Caco-2 (cell line): ENCODE measurements around the gene MTCL3.

Source experiments
- BruUV-seq: library from RNA; stranded (reverse); fragments of 400-500 nt; replicated peaks from 2 replicates; lab custom pipeline; 2021; lab: Mats Ljungman, UMichigan
- CTCF ChIA-PET: fragments of 300-600 bp; sonication (Branson Sonifier 250); formaldehyde crosslinking; loops from one replicate; lab custom pipeline; 2022; ENCODE audit warnings: antibody characterized with exemption; lab: Charles Lee
- POLR2A ChIA-PET: fragments of 300-600 bp; sonication (Branson Sonifier 250); formaldehyde crosslinking; loops from one replicate; lab custom pipeline; 2022; ENCODE audit warnings: antibody characterized with exemption; lab: Charles Lee
- DNase-seq, 2 experiments: peaks; one replicate each; pipeline versions ENCODE4 v3.0.0 to v3.0.0-alpha.2; 2020 to 2022
- H3K27me3 ChIP-seq: replicated peaks from 2 replicates; pipeline ENCODE4 v1.6.0; 2011; ENCODE audit warnings: low read length; ENCODE audit not compliant: control insufficient read depth, insufficient read depth
- H3K36me3 ChIP-seq: 2 replicates; pipeline ENCODE4 v1.5.1; 2011; ENCODE audit warnings: low read length; ENCODE audit not compliant: control insufficient read depth, insufficient read depth
- H3K4me1 ChIP-seq: fragments of 250-450 bp; sonication (Bioruptor Pico); 2 replicates; pipeline ENCODE4 v1.5.1; 2020; ENCODE audit warnings: mild to moderate bottlenecking
- H3K4me3 ChIP-seq: 2 replicates; pipeline ENCODE4 v1.5.1; 2011; ENCODE audit warnings: low read depth, mild to moderate bottlenecking, control low read depth, low read length
- H3K9me3 ChIP-seq: fragments of 250-450 bp; sonication (Bioruptor Pico); 2 replicates; pipeline ENCODE4 v1.5.1; 2020; ENCODE audit warnings: mild to moderate bottlenecking, moderate library complexity
- H3K27ac Mint-ChIP-seq: one replicate; pipeline ENCODE4 v1.8.0; 2022; ENCODE audit warnings: mixed read lengths; ENCODE audit not compliant: unreplicated experiment
- H3K27me3 Mint-ChIP-seq: one replicate; pipeline ENCODE4 v1.8.0; 2022; ENCODE audit warnings: mixed read lengths; ENCODE audit not compliant: insufficient read depth, unreplicated experiment
- H3K36me3 Mint-ChIP-seq: one replicate; pipeline ENCODE4 v1.8.0; 2022; ENCODE audit warnings: mild to moderate bottlenecking, mixed read lengths; ENCODE audit not compliant: insufficient read depth, unreplicated experiment
- H3K4me1 Mint-ChIP-seq: one replicate; pipeline ENCODE4 v1.8.0; 2022; ENCODE audit warnings: low read depth, mixed read lengths; ENCODE audit not compliant: unreplicated experiment
- H3K4me3 Mint-ChIP-seq: one replicate; pipeline ENCODE4 v1.8.0; 2022; ENCODE audit warnings: mild to moderate bottlenecking, moderate library complexity, mixed read lengths; ENCODE audit not compliant: unreplicated experiment
- H3K9me3 Mint-ChIP-seq: one replicate; pipeline ENCODE4 v1.8.0; 2022; ENCODE audit warnings: mixed read lengths; ENCODE audit not compliant: unreplicated experiment
- intact Hi-C: fragments of 100-400 bp; cut with micrococcal nuclease; formaldehyde crosslinking; loops from one replicate; pipeline ENCODE4 v1.10.0; 2022; ENCODE audit not compliant: unreplicated experiment
- TF ChIP-seq, protein P1 (sequence below), 2 experiments: fragments of 200-600 bp in 1 of 2; IDR thresholded peaks; 1 replicate in 1 of 2; 2 replicates in 1 of 2; pipeline versions ENCODE4 v1.5.1 to v1.8.0; 2011 to 2022; ENCODE audit warnings: antibody characterized with exemption in 1 of 2, control low read depth in 1 of 2, inconsistent platforms in 1 of 2, low read depth in 1 of 2, low read length in 1 of 2, mild to moderate bottlenecking in 1 of 2, moderate library complexity in 1 of 2; ENCODE audit not compliant: insufficient read depth in 1 of 2, severe bottlenecking in 1 of 2, unreplicated experiment in 1 of 2

The MTCL3 gene

DNA sequence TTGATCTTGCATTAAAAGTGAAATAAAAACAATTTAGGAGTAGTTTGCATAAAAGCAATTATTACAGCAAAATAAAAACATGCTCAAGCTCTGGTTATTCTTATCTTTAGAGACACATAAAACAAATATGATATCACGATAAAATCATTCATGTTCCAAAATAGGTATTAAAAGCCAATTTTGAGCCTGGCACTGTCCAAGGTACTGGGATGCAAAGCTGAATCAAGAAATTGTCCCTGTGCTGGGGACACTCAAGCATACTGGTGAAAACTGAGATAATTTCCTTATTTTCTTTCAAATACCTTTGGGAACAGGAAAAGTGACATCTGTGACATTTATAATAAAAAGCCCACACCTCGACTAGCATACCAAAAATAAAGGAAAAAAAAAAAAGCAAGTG, 931 bp upstream of the MTCL3 start:
- H3K36me3 Mint-ChIP-seq = no peaks in the 10 kb centered on the region
- peaks cover 20% of the 10 kb centered on the region for H3K27me3 Mint-ChIP-seq
- no peaks in the 10 kb centered on the region for H3K9me3 Mint-ChIP-seq
- no peak overlapping the region for H3K4me3 ChIP-seq
- H3K27ac Mint-ChIP-seq = no peak overlapping the region
- DNase-seq = no peak
- ChIA-PET CTCF (interaction anchor here (0.7 kb wide), 1 partner anchor 19 kb away, joined by 5 read pairs; no protein-coding TSS in a partner anchor), POLR2A (no interaction called here)
- no TSS peak for BruUV-seq
- peaks cover under 1% of the 10 kb centered on the region; the same call in 1 of the 2 replicates for H3K27me3 ChIP-seq
- intact Hi-C loops = no loop called here
- H3K9me3 ChIP-seq = no peaks in the 10 kb centered on the region
- TF ChIP-seq, protein P1, sequence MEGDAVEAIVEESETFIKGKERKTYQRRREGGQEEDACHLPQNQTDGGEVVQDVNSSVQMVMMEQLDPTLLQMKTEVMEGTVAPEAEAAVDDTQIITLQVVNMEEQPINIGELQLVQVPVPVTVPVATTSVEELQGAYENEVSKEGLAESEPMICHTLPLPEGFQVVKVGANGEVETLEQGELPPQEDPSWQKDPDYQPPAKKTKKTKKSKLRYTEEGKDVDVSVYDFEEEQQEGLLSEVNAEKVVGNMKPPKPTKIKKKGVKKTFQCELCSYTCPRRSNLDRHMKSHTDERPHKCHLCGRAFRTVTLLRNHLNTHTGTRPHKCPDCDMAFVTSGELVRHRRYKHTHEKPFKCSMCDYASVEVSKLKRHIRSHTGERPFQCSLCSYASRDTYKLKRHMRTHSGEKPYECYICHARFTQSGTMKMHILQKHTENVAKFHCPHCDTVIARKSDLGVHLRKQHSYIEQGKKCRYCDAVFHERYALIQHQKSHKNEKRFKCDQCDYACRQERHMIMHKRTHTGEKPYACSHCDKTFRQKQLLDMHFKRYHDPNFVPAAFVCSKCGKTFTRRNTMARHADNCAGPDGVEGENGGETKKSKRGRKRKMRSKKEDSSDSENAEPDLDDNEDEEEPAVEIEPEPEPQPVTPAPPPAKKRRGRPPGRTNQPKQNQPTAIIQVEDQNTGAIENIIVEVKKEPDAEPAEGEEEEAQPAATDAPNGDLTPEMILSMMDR (IDR thresholded peaks at IDR 0.05; ENCODE audit: insufficient read depth in 1 of 2, low read depth in 1 of 2, low read length in 1 of 2, severe bottlenecking in 1 of 2, unreplicated experiment in 1 of 2) = no peak
- H3K36me3 ChIP-seq = no peaks in the 10 kb centered on the region
- no peaks in the 10 kb centered on the region for H3K4me1 Mint-ChIP-seq
- no peak overlapping the region for H3K4me3 Mint-ChIP-seq
- H3K4me1 ChIP-seq = no peaks in the 10 kb centered on the region

DNA sequence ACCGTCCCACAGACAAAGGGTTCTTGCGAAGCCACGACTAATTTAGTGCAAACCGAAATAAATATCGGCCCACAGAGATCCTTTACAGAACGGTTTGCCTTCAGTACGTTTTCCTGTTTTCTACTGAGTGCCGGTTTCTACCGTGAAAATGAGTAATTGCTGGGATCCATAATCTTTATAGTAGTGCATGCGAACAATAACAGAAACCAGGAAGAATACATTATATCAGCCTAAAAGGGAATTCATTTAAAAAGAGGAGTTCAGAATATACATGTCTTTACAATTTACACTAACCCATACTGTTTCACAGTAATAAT, 292 bp upstream of the MTCL3 start:
- Histone ChIP-seq H3K4me3 (no peak overlapping the region), H3K36me3 (no peaks in the 10 kb centered on the region), H3K9me3 (no peaks in the 10 kb centered on the region), H3K4me1 (no peaks in the 10 kb centered on the region), H3K27me3 (peaks cover 1% of the 10 kb centered on the region; the same call in 1 of the 2 replicates)
- no peak for DNase-seq
- intact Hi-C loops = no loop called here
- Mint-ChIP-seq H3K9me3 (no peaks in the 10 kb centered on the region), H3K4me3 (no peak overlapping the region), H3K27ac (no peak overlapping the region), H3K27me3 (peaks cover 23% of the 10 kb centered on the region), H3K4me1 (no peaks in the 10 kb centered on the region), H3K36me3 (no peaks in the 10 kb centered on the region)
- POLR2A ChIA-PET = no interaction called here
- CTCF ChIA-PET = no interaction called here
- TF ChIP-seq, protein P1 (IDR thresholded peaks at IDR 0.05; ENCODE audit: insufficient read depth in 1 of 2, low read depth in 1 of 2, low read length in 1 of 2, severe bottlenecking in 1 of 2, unreplicated experiment in 1 of 2) = no peak
- BruUV-seq = no TSS peak

DNA sequence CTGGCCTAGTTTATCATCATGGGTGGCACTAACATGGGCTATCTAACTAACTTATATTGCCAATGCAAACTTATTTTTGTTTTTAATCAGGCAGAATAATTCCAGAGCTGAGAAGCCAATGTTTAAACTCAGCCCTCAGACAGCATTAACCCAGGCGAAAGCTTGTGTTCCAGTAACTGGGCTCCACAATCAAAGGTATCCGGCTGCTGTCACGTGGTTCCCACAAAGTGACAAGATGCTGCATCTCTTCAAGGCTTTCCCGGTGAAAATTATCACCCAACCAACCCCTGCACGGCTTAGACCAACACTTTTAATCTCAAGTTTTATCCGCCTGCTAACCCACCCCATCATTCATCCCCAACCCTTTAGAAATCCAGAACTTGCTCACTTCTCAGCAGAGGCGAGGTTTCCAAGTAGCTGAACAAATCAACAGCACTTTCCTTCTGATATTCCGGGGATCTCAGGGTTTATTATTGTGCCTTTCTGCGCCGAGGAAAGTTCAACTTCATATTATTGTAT, 885 bp downstream of the MTCL3 start:
- no TSS peak for BruUV-seq
- no peak for DNase-seq
- CTCF ChIA-PET = no interaction called here
- Mint-ChIP-seq H3K36me3 (no peaks in the 10 kb centered on the region), H3K9me3 (no peaks in the 10 kb centered on the region), H3K27ac (no peak overlapping the region), H3K4me1 (no peaks in the 10 kb centered on the region), H3K4me3 (no peak overlapping the region), H3K27me3 (peaks cover 19% of the 10 kb centered on the region)
- TF ChIP-seq, protein P1 (IDR thresholded peaks at IDR 0.05; ENCODE audit: insufficient read depth in 1 of 2, low read depth in 1 of 2, low read length in 1 of 2, severe bottlenecking in 1 of 2, unreplicated experiment in 1 of 2) = no peak
- no peaks in the 10 kb centered on the region for H3K9me3 ChIP-seq
- no peaks in the 10 kb centered on the region for H3K4me1 ChIP-seq
- intact Hi-C loops = no loop called here
- POLR2A ChIA-PET = no interaction called here
- peaks cover 1% of the 10 kb centered on the region; the same call in 1 of the 2 replicates for H3K27me3 ChIP-seq
- H3K36me3 ChIP-seq = no peaks in the 10 kb centered on the region
- H3K4me3 ChIP-seq = no peak overlapping the region
